KMS-11 (cell line): ENCODE results near the gene AQP4.

Source experiments
- H2AFZ ChIP-seq: fragments of 200-600 bp; sonication (generic); 2 replicates; pipeline ENCODE4 v1.6.1; 2016; ENCODE audit warnings: antibody characterized with exemption, mixed run types, low read depth
- H3K27ac ChIP-seq: fragments of 200-600 bp; sonication (generic); 2 replicates; pipeline ENCODE4 v1.6.1; 2016; ENCODE audit warnings: mild to moderate bottlenecking, mixed run types
- H3K27me3 ChIP-seq: fragments of 200-600 bp; sonication (generic); 2 replicates; pipeline ENCODE4 v1.6.1; 2017; ENCODE audit warnings: mild to moderate bottlenecking, low read depth, mixed run types, moderate library complexity; ENCODE audit not compliant: insufficient read depth
- H3K36me3 ChIP-seq: fragments of 200-600 bp; sonication (generic); 2 replicates; pipeline ENCODE4 v1.6.1; 2017; ENCODE audit warnings: mild to moderate bottlenecking, mixed run types; ENCODE audit not compliant: insufficient read depth
- H3K4me1 ChIP-seq: fragments of 200-600 bp; sonication (generic); 2 replicates; pipeline ENCODE4 v1.6.1; 2016; ENCODE audit warnings: mild to moderate bottlenecking, low read depth, mixed run types; ENCODE audit not compliant: poor library complexity, severe bottlenecking
- H3K4me2 ChIP-seq: fragments of 200-600 bp; sonication (generic); 2 replicates; pipeline ENCODE4 v1.7.0; 2016; ENCODE audit warnings: mild to moderate bottlenecking, mixed run types
- H3K4me3 ChIP-seq: fragments of 200-600 bp; sonication (generic); IDR thresholded peaks from 2 replicates; pipeline ENCODE4 v1.6.1; 2017; ENCODE audit warnings: low read depth, low read length, mixed read lengths; ENCODE audit not compliant: insufficient read depth
- H3K79me2 ChIP-seq: fragments of 200-600 bp; sonication (generic); 2 replicates; pipeline ENCODE4 v1.6.1; 2016; ENCODE audit warnings: low read depth, mixed run types; ENCODE audit not compliant: insufficient read depth
- H3K9ac ChIP-seq: fragments of 200-600 bp; sonication (generic); 2 replicates; pipeline ENCODE4 v1.6.1; 2016; ENCODE audit warnings: mild to moderate bottlenecking, mixed run types
- H4K20me1 ChIP-seq: fragments of 200-600 bp; sonication (generic); 2 replicates; pipeline ENCODE4 v1.6.1; 2016; ENCODE audit warnings: mild to moderate bottlenecking, mixed run types; ENCODE audit not compliant: insufficient read depth
- TF ChIP-seq, protein P1 (sequence below): fragments of 200-600 bp; sonication (generic); conservative IDR thresholded peaks from 2 replicates; pipeline ENCODE4 v1.6.1; 2017; ENCODE audit warnings: low read depth, mild to moderate bottlenecking, antibody characterized with exemption, low read length, moderate library complexity, mixed read lengths

Gene AQP4, protein sequence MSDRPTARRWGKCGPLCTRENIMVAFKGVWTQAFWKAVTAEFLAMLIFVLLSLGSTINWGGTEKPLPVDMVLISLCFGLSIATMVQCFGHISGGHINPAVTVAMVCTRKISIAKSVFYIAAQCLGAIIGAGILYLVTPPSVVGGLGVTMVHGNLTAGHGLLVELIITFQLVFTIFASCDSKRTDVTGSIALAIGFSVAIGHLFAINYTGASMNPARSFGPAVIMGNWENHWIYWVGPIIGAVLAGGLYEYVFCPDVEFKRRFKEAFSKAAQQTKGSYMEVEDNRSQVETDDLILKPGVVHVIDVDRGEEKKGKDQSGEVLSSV

GRCh38 chr18:26865557-26865956 lies at the start of gene AQP4:
TSS of gene AQP4 (minus strand) at chr18:26865707. CDS start at chr18:26865689, 18 bp downstream.
- no peak within 1 kb of the TSS for H3K4me2 ChIP-seq
- H3K27me3 ChIP-seq = no peaks in the 10 kb centered on the region
- no peaks in the 10 kb centered on the region for H3K36me3 ChIP-seq
- H3K79me2 ChIP-seq = no peaks in the 10 kb centered on the region
- no peak within 1 kb of the TSS for H2AFZ ChIP-seq
- no peaks in the 10 kb centered on the region for H4K20me1 ChIP-seq
- H3K4me3 ChIP-seq = no peak within 1 kb of the TSS
- H3K4me1 ChIP-seq = no peaks in the 10 kb centered on the region
- no peak within 1 kb of the TSS for H3K27ac ChIP-seq
- no peak within 1 kb of the TSS for H3K9ac ChIP-seq
- TF ChIP-seq, protein P1, sequence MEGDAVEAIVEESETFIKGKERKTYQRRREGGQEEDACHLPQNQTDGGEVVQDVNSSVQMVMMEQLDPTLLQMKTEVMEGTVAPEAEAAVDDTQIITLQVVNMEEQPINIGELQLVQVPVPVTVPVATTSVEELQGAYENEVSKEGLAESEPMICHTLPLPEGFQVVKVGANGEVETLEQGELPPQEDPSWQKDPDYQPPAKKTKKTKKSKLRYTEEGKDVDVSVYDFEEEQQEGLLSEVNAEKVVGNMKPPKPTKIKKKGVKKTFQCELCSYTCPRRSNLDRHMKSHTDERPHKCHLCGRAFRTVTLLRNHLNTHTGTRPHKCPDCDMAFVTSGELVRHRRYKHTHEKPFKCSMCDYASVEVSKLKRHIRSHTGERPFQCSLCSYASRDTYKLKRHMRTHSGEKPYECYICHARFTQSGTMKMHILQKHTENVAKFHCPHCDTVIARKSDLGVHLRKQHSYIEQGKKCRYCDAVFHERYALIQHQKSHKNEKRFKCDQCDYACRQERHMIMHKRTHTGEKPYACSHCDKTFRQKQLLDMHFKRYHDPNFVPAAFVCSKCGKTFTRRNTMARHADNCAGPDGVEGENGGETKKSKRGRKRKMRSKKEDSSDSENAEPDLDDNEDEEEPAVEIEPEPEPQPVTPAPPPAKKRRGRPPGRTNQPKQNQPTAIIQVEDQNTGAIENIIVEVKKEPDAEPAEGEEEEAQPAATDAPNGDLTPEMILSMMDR = no peak

GRCh38 chr18:26911840-26912239 lies 46.3 kb upstream of the AQP4 start:
- no peaks in the 10 kb centered on the region for H3K36me3 ChIP-seq
- H3K27ac ChIP-seq = no peak overlapping the region
- H3K4me2 ChIP-seq = no peak overlapping the region
- no peaks in the 10 kb centered on the region for H3K79me2 ChIP-seq
- H4K20me1 ChIP-seq = no peaks in the 10 kb centered on the region
- no peak overlapping the region for H3K9ac ChIP-seq
- H2AFZ ChIP-seq = no peak overlapping the region
- no peak overlapping the region for H3K4me3 ChIP-seq
- H3K27me3 ChIP-seq = no peaks in the 10 kb centered on the region
- TF ChIP-seq, protein P1 = no peak
- no peaks in the 10 kb centered on the region for H3K4me1 ChIP-seq

GRCh38 chr18:26909599-26910290 lies 44.2 kb upstream of the AQP4 start:
- Histone ChIP-seq H3K4me2 (no peak overlapping the region), H3K36me3 (no peaks in the 10 kb centered on the region), H3K9ac (no peak overlapping the region), H3K79me2 (no peaks in the 10 kb centered on the region), H3K4me3 (no peak overlapping the region), H3K4me1 (no peaks in the 10 kb centered on the region), H2AFZ (no peak overlapping the region), H4K20me1 (no peaks in the 10 kb centered on the region), H3K27ac (no peak overlapping the region), H3K27me3 (no peaks in the 10 kb centered on the region)
- TF ChIP-seq, protein P1 = no peak

GRCh38 chr18:26908906-26909305 lies 43.4 kb upstream of the AQP4 start:
- Histone ChIP-seq H4K20me1 (no peaks in the 10 kb centered on the region), H3K27me3 (no peaks in the 10 kb centered on the region), H3K36me3 (no peaks in the 10 kb centered on the region), H3K79me2 (no peaks in the 10 kb centered on the region), H3K9ac (no peak overlapping the region), H2AFZ (no peak overlapping the region), H3K4me1 (no peaks in the 10 kb centered on the region), H3K4me3 (no peak overlapping the region), H3K27ac (no peak overlapping the region), H3K4me2 (no peak overlapping the region)
- TF ChIP-seq, protein P1 = no peak
